ENCODE data around the gene FAF1.

- TF ChIP-seq ARNT (IDR thresholded peaks at IDR 0.05) (no peak), ELF4 (IDR thresholded peaks at IDR 0.05) (no peak), TARDBP (IDR thresholded peaks at IDR 0.05) (no peak), NFRKB (IDR thresholded peaks at IDR 0.05) (no peak), ZNF384 (IDR thresholded peaks at IDR 0.05) (no peak), SUZ12 (IDR thresholded peaks at IDR 0.05) (no peak), BHLHE40 (IDR thresholded peaks at IDR 0.05; ENCODE audit: borderline replicate concordance) (no peak), FOXM1 (IDR thresholded peaks at IDR 0.05; ENCODE audit: borderline replicate concordance) (no peak), FOXA1 (IDR thresholded peaks at IDR 0.05) (no peak), PKNOX1 (IDR thresholded peaks at IDR 0.05) (no peak), SP1 (IDR thresholded peaks at IDR 0.05) (no peak), FOXK2 (IDR thresholded peaks at IDR 0.05) (no peak)
Measured at GRCh38 chr1:50454911-50455310, 505.2 kb downstream of the FAF1 start.
